Endothelial cell of umbilical vein (primary cell): ENCODE data around the gene SLC9A9. TPM values are rescaled to one million over a fixed set of nuclear protein-coding genes. Genes with fewer than 3 reads are reported as not detected.

Experiments
- BruUV-seq: library from RNA; stranded (reverse); fragments of 400-500 nt; replicated peaks from 2 replicates; lab custom pipeline; 2021; lab: Mats Ljungman, UMichigan
- CTCF ChIA-PET: fragments of 300-600, 350-600 bp; sonication (Branson Sonifier 250); formaldehyde crosslinking; loops from one replicate; lab custom pipeline; 2021; ENCODE audit warnings: antibody characterized with exemption, inconsistent platforms; lab: Charles Lee
- POLR2A ChIA-PET: fragments of 300-600, 350-600 bp; sonication (Branson Sonifier 250); formaldehyde crosslinking; loops from one replicate; lab custom pipeline; 2021; ENCODE audit warnings: antibody characterized with exemption, inconsistent platforms; lab: Charles Lee
- DNase-seq: peaks from one replicate; pipeline ENCODE4 v3.0.0-alpha.2; 2011; ENCODE audit warnings: low read depth, low spot score
- FAIRE-seq: peaks from 2 replicates; lab custom pipeline; 2011; peaks lifted over from hg19 to GRCh38; lab: Jason Lieb, UNC
- H2AFZ ChIP-seq: 2 replicates; pipeline ENCODE4 v1.6.0; 2012; ENCODE audit warnings: low read depth, low read length, control low read depth, inconsistent platforms
- H3K27ac ChIP-seq: 2 replicates; pipeline ENCODE4 v1.5.1; 2011; ENCODE audit warnings: low read depth, mild to moderate bottlenecking, control low read depth, low read length, moderate library complexity; ENCODE audit not compliant: insufficient read depth
- H3K27me3 ChIP-seq, 2 experiments: 2 replicates each; pipeline versions ENCODE4 v1.6.0 to v1.6.1; 2011; ENCODE audit warnings: low read length in 2 of 2, mixed read lengths in 1 of 2; ENCODE audit not compliant: control insufficient read depth in 2 of 2, insufficient read depth in 2 of 2
- H3K36me3 ChIP-seq, 2 experiments: 2 replicates in 1 of 2; 3 replicates in 1 of 2; pipeline ENCODE4 v1.5.1; 2011; ENCODE audit warnings: low read length in 2 of 2, mild to moderate bottlenecking in 1 of 2, moderate library complexity in 1 of 2; ENCODE audit not compliant: control insufficient read depth in 2 of 2, insufficient read depth in 2 of 2; ENCODE audit errors: extremely low read depth in 1 of 2
- H3K4me1 ChIP-seq: 3 replicates; pipeline ENCODE4 v1.5.1; 2011; ENCODE audit warnings: mild to moderate bottlenecking, low read length; ENCODE audit not compliant: control insufficient read depth, insufficient read depth; ENCODE audit errors: extremely low read depth
- H3K4me2 ChIP-seq: 2 replicates; pipeline ENCODE4 v1.6.1; 2011; ENCODE audit warnings: low read length, control low read depth, mixed read lengths; ENCODE audit not compliant: insufficient read depth
- H3K4me3 ChIP-seq, 3 experiments: fragments of 200-600 bp in 1 of 3; sonication (generic), shearing (Covaris generic) in 1 of 3; replicated peaks in 1 of 3; 2 replicates each; pipeline ENCODE4 v1.5.1; 2011 to 2016; ENCODE audit warnings: control low read depth in 3 of 3, low read length in 3 of 3, mild to moderate bottlenecking in 2 of 3, inconsistent platforms in 1 of 3, low read depth in 1 of 3, moderate library complexity in 1 of 3; ENCODE audit not compliant: insufficient read depth in 1 of 3
- H3K79me2 ChIP-seq: 2 replicates; pipeline ENCODE4 v1.6.0; 2012; ENCODE audit warnings: low read length, inconsistent platforms; ENCODE audit not compliant: control insufficient read depth, insufficient read depth
- H3K9ac ChIP-seq: replicated peaks from 2 replicates; pipeline ENCODE3; 2011; ENCODE audit warnings: low read length, control low read depth; ENCODE audit not compliant: insufficient read depth; ENCODE audit errors: extremely low read depth
- H3K9me1 ChIP-seq: replicated peaks from 3 replicates; pipeline ENCODE4 v1.6.0; 2011; ENCODE audit warnings: mild to moderate bottlenecking, low read length; ENCODE audit not compliant: control insufficient read depth, insufficient read depth; ENCODE audit errors: extremely low read depth
- H3K9me3 ChIP-seq: replicated peaks from 2 replicates; pipeline ENCODE4 v1.5.1; 2012; ENCODE audit warnings: low read length, inconsistent platforms; ENCODE audit not compliant: control insufficient read depth, insufficient read depth
- H4K20me1 ChIP-seq: replicated peaks from 2 replicates; pipeline ENCODE3; 2011; ENCODE audit warnings: mild to moderate bottlenecking, low read length; ENCODE audit not compliant: control insufficient read depth, insufficient read depth; ENCODE audit errors: extremely low read depth
- CTCF ChIP-seq, 2 donors: IDR thresholded peaks; 1 replicate in 1 of 2; 2 replicates in 1 of 2; pipeline ENCODE4 v1.5.1; 2011; ENCODE audit warnings: low read length in 2 of 2, mild to moderate bottlenecking in 2 of 2, moderate library complexity in 2 of 2, control low read depth in 1 of 2, inconsistent platforms in 1 of 2, low read depth in 1 of 2; ENCODE audit not compliant: insufficient read depth in 1 of 2; ENCODE audit errors: extremely low read depth in 1 of 2
- EZH2 ChIP-seq: IDR thresholded peaks from 2 replicates; pipeline ENCODE4 v1.6.1; 2012; ENCODE audit warnings: borderline replicate concordance, low read depth, mild to moderate bottlenecking, moderate library complexity, low read length, inconsistent platforms; ENCODE audit not compliant: severe bottlenecking
- FOS ChIP-seq: IDR thresholded peaks from 2 replicates; pipeline ENCODE4 v1.6.1; 2011; ENCODE audit warnings: mild to moderate bottlenecking, low read length, moderate library complexity, borderline replicate concordance; ENCODE audit not compliant: insufficient read depth
- GATA2 ChIP-seq: IDR thresholded peaks from 2 replicates; pipeline ENCODE4 v1.7.0; 2011; ENCODE audit warnings: low read depth, mild to moderate bottlenecking, moderate library complexity, mixed read lengths, low read length; ENCODE audit not compliant: insufficient read length, insufficient read depth
- JUN ChIP-seq: IDR thresholded peaks from 2 replicates; pipeline ENCODE4 v1.6.1; 2011; ENCODE audit warnings: borderline replicate concordance, low read depth; ENCODE audit not compliant: insufficient read length, insufficient read depth
- MAX ChIP-seq: IDR thresholded peaks from 2 replicates; pipeline ENCODE4 v1.6.1; 2011; ENCODE audit not compliant: insufficient read depth, insufficient read length
- MYC ChIP-seq: IDR thresholded peaks from one replicate; pipeline ENCODE4 v1.6.1; 2011; ENCODE audit warnings: mild to moderate bottlenecking, low read depth, low read length
- POLR2A ChIP-seq: IDR thresholded peaks from 2 replicates; pipeline ENCODE4 v1.6.1; 2012; ENCODE audit warnings: low read depth, mild to moderate bottlenecking, control low read depth, low read length
- POLR2AphosphoS5 ChIP-seq: IDR thresholded peaks from 2 replicates; pipeline ENCODE4 v1.6.1; 2012; ENCODE audit warnings: low read depth, mild to moderate bottlenecking, control low read depth, low read length, moderate library complexity; ENCODE audit not compliant: insufficient read depth
- dilution Hi-C: fragments of 300-500 bp; cut with MboI; formaldehyde crosslinking; loops from one replicate; pipeline ENCODE4 v1.15.0; 2019; ENCODE audit warnings: low sequenced_read_pairs; ENCODE audit not compliant: extremely low pct_ligation_motif_present
- intact Hi-C: fragments of 100-400 bp; cut with micrococcal nuclease; formaldehyde crosslinking; loops from one replicate; pipeline ENCODE4 v1.10.0; 2022
- polyA plus RNA-seq, 4 experiments: library from polyadenylated mRNA; depleted of rRNA in 3 of 4; stranded (reverse) in 3 of 4; unstranded in 1 of 4; fragments of >200 nt; gene quantifications; 2 replicates each; pipeline versions ENCODE4 v1.2.1 to v1.2.3, GENCODE V29; 2011 to 2012; ENCODE audit warnings: missing spikeins in 1 of 4
- total RNA-seq: library from RNA; stranded (reverse); gene quantifications from 2 replicates; pipeline ENCODE4 v1.2.3, GENCODE V29; 2021

Gene SLC9A9
- total and polyA plus RNA-seq, 2 donors (not counting 3 experiments of a cell fraction or from before 2014, with no cell fraction given): 1.5 to 1.8 TPM

GRCh38 chr3:143563786-143564185, 284.5 kb downstream of the SLC9A9 start:
- FAIRE-seq: no peak

More at GRCh38 chr3:143563786-143564185, 284.5 kb downstream of the SLC9A9 start:
- Histone ChIP-seq H3K4me1 (peaks cover 10% of the 10 kb centered on the region), H2AFZ (no peak overlapping the region), H3K9me3 (no peaks in the 10 kb centered on the region), H3K79me2 (no peaks in the 10 kb centered on the region), H3K36me3 (no peaks in the 10 kb centered on the region), H4K20me1 (no peaks in the 10 kb centered on the region), H3K9ac (no peak overlapping the region), H3K4me2 (no peak overlapping the region), H3K9me1 (no peaks in the 10 kb centered on the region), H3K4me3 (no peak overlapping the region), H3K27ac (no peak overlapping the region), H3K27me3 (no peaks in the 10 kb centered on the region)
- intact Hi-C loops (no loop called here), dilution Hi-C loops (no loop called here)
- TF ChIP-seq MYC (no peak), CTCF (IDR thresholded peaks at IDR 0.05; ENCODE audit: extremely low read depth in 1 of 2, insufficient read depth in 1 of 2, low read depth in 1 of 2, low read length in 2 of 2) (no peak), MAX (no peak), EZH2 (no peak), GATA2 (no peak), JUN (no peak), POLR2A (no peak), POLR2AphosphoS5 (no peak), FOS (no peak)
- ChIA-PET POLR2A (no interaction called here), CTCF (no interaction called here)
- no TSS peak for BruUV-seq
- no peak for DNase-seq
